H7 (cell line): ENCODE measurements around the gene NRAS. TPM values are rescaled to one million over a fixed set of nuclear protein-coding genes. Genes with fewer than 3 reads are reported as not detected.

Experiments
- DNase-seq: peaks from one replicate; pipeline ENCODE4 v3.0.0; 2012
- H3K27me3 ChIP-seq: 2 replicates; pipeline ENCODE4 v1.6.0; 2011; ENCODE audit warnings: mild to moderate bottlenecking, low read length; ENCODE audit not compliant: control insufficient read depth, insufficient read depth
- H3K36me3 ChIP-seq: replicated peaks from 2 replicates; pipeline ENCODE4 v1.5.1; 2011; ENCODE audit warnings: low read length; ENCODE audit not compliant: control insufficient read depth, insufficient read depth
- H3K4me3 ChIP-seq: 2 replicates; pipeline ENCODE4 v1.5.1; 2011; ENCODE audit warnings: low read depth, mild to moderate bottlenecking, control low read depth, low read length, moderate library complexity; ENCODE audit not compliant: insufficient read depth
- total RNA-seq: library from RNA; depleted of rRNA; stranded (reverse); fragments of >200 nt; shearing (Covaris generic); gene quantifications from 2 replicates; pipeline ENCODE4 v1.2.3, GENCODE V29; 2014

The NRAS gene
- total RNA-seq, 1 experiment from 2014 or later: 104 TPM

GRCh38 chr1:114710360-114710759 lies 6.2 kb downstream of the NRAS start:
- no peak for DNase-seq
- Histone ChIP-seq H3K36me3 (peaks cover 23% of the 10 kb centered on the region), H3K4me3 (no peak overlapping the region), H3K27me3 (no peaks in the 10 kb centered on the region)

- Histone ChIP-seq H3K4me3 (no peak overlapping the region), H3K27me3 (no peaks in the 10 kb centered on the region), H3K36me3 (peaks cover 22% of the 10 kb centered on the region)
- no peak for DNase-seq
Observed at GRCh38 chr1:114707604-114708003, 9.0 kb downstream of the NRAS start.

DNA sequence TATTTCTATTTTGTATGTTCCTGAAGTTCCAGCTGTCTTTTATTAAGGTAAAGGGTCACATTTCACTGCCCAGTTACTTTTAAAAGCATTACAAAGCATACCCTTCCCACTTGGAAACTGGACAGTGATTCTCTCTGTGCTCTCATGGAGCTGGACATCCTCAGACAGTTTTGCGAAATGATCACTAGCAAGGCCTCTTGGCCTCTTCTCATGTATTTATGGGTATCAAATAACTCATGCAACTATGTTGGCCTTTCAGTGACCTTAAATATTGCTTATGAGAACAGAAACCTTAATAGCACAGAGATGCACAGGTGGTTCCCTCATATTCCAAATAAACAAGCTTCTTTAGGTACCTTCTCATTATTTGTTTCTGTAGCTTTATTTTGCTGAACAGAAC lies 13.3 kb downstream of the NRAS start:
- Histone ChIP-seq H3K27me3 (no peaks in the 10 kb centered on the region), H3K36me3 (peaks cover 10% of the 10 kb centered on the region), H3K4me3 (no peak overlapping the region)
- DNase-seq: no peak

DNA sequence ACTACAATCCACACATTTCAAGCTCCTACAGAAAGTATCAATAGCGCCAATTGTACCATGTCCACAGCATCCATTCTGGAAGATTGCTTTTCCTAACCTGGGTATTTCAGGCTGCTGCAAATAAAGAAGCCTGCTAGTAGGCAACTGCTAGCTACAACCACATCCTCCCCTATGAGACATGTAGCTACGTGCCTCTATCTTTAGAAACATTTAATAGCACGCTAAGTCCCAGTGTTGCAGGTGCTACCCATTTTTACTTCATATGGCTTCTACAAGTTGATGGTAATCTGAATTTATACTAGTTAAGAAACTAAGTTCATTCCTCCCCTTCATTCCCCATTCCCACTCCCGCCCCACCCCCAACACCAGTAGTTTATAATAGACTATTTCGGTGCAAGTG lies 13.8 kb downstream of the NRAS start:
- no peak for DNase-seq
- peaks cover 6% of the 10 kb centered on the region for H3K36me3 ChIP-seq
- no peak overlapping the region for H3K4me3 ChIP-seq
- no peaks in the 10 kb centered on the region for H3K27me3 ChIP-seq

DNA sequence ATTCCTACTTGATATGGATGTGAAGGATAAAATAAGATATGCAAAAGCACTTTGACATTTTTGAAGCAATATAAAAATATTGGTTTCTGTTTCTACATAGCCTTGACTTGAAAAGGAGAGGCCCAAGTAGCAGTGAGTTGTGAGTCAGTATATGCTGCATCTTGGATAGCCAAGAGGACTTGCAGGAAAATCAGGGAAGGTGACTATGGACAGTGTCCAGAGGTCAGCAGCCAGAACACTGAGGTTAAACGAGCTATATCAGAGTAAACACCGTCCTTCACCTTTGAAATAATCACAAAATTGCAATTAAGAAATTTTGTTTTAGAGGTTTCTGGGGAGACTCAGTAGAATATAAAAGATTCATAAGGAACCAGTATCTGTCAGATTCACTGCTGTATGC lies 14.6 kb downstream of the NRAS start:
- H3K4me3 ChIP-seq: no peak overlapping the region
- no peak for DNase-seq
- H3K27me3 ChIP-seq: no peaks in the 10 kb centered on the region
- H3K36me3 ChIP-seq: peaks cover 2% of the 10 kb centered on the region

DNA sequence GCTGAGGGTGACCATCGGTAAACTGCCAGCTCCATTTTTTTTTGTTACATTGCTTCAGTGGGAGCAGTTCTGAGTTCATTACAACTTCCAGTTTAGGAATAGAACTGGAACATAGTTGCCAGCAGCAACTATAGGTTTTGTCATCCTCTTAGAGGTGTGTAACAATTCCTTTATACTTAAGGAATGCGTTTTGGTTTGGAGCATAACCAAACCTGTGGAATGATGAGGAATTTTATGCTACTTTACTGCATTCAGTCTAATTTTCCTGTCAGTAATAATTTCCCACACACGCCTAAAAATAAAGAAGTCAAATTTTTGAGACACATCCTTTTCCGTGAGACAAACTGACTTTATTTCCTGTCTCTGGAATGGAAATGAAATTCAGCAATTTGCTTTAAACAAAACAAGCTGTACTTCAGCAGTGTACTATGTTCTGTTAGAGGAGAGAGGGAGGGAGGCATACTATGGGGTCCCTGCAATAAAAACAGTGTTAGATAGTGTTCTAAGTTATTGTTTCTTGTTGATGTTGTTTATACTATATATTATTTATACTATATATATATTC lies 16.5 kb downstream of the NRAS start:
- Histone ChIP-seq H3K27me3 (no peaks in the 10 kb centered on the region), H3K36me3 (no peaks in the 10 kb centered on the region), H3K4me3 (no peak overlapping the region)
- DNase-seq: no peak

DNA sequence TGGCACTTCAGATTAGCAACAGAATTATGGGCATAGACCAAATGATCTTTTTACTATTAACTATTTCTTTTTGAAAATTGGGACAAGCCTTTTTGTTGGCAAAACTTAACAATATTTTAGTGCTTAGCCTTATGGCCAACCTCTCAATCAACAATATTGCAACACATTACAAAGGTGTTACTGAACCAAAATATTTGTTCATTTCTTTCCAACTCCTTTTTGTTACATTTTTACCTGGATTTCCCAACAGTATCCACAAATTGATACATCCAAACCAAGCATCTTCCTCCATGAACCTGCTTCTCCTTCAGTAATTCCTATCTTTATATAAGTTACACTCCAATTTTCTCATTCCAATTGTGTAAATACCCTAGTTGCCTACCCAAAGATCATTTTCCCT lies 19.8 kb downstream of the NRAS start:
- H3K36me3 ChIP-seq: no peaks in the 10 kb centered on the region
- no peaks in the 10 kb centered on the region for H3K27me3 ChIP-seq
- DNase-seq: no peak
- H3K4me3 ChIP-seq: no peak overlapping the region

- Histone ChIP-seq H3K36me3 (no peaks in the 10 kb centered on the region), H3K4me3 (no peak within 1 kb of the TSS), H3K27me3 (no peaks in the 10 kb centered on the region; the same call in 1 of the 2 replicates)
- DNase-seq: no peak
Observed at GRCh38 chr1:114695430-114696058, 21.0 kb downstream of the NRAS start, which contains the start of gene AMPD1. Gene AMPD1, minus strand, starts transcription at chr1:114695546. Its CDS starts 75 bp downstream, at chr1:114695471.

DNA sequence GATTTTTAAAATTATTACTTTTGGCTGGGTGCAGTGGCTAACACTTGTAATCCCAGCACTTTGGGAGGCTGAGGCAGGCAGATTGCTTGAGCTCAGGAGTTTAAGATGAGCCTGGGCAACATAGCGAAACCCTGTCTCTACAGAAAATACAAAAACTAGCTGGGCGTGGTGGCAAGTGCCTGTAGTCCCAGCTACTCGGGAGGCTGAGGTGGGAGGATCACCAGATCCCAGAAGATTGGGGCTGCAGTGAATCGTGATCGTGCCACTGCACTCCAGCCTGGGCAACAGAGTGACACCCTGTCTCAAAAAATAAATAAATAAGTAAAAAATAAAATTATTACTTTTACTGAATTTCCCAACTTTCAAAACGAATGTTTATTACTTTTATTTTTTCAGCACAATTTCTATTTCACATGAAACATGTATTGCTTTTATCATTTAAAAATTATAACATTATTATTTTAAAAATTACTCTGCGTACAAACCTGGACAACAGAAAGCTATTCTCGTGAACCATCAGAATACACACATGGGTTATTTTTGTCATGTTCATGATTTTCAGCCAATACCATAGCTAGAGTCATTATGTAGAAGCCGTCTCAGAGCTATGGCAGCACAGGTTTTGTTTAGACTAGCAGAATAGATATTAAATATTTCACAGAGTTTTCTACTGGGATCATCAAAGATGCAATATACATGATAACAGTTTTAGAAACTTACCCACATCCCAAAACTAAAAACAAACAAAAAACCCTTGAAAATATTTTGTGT lies 21.8 kb downstream of the NRAS start:
- H3K4me3 ChIP-seq: no peak overlapping the region
- H3K27me3 ChIP-seq: no peaks in the 10 kb centered on the region; the same call in 1 of the 2 replicates
- no peaks in the 10 kb centered on the region for H3K36me3 ChIP-seq
- no peak for DNase-seq

- DNase-seq: no peak
- Histone ChIP-seq H3K27me3 (no peaks in the 10 kb centered on the region; the same call in 1 of the 2 replicates), H3K4me3 (no peak overlapping the region), H3K36me3 (no peaks in the 10 kb centered on the region)
Observed at GRCh38 chr1:114692947-114693346, 23.6 kb downstream of the NRAS start.

DNA sequence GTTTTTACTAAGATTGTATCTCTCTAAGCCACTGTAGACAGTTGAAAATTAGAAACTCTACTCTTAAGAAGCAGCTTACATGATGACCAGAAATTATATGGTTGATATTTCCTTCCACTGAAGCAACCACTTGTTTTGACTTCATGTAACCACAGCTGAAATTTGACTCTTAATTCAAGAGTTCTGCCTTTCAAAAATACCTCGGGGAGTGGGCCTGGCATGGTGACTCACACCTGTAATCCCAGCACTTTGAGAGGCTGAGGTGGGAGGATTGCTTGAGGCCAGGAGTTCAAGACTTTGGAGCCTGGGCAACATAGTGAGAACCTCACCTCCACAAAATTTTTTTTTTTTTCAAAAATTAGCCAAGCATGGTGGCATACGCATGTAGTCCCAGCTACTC lies 25.5 kb downstream of the NRAS start:
- H3K27me3 ChIP-seq: peaks cover 2% of the 10 kb centered on the region; the same call in 1 of the 2 replicates
- DNase-seq: no peak
- no peak overlapping the region for H3K4me3 ChIP-seq
- no peaks in the 10 kb centered on the region for H3K36me3 ChIP-seq

GRCh38 chr1:114690148-114690547 lies 26.4 kb downstream of the NRAS start:
- no peaks in the 10 kb centered on the region for H3K36me3 ChIP-seq
- DNase-seq: no peak
- H3K27me3 ChIP-seq: peaks cover 2% of the 10 kb centered on the region; the same call in 1 of the 2 replicates
- no peak overlapping the region for H3K4me3 ChIP-seq

DNA sequence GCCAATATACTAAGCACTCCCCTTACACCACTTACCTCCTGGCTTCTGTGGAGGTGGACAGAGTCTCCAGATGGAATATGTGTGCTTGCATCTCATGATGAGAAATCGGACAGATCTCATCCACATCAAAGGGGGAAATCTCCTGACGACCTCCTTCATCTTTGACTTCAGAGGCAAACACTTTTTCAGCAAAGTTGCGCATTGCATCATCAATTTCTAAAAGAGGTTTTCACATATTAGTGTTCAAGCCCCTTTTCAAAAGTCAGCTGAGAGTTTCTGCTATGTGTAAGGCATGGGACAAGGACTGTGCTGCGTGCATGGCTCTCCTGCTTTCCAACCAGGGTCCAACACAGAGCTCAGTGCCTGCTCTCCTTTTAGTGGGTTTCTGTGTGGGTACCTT lies 28.0 kb downstream of the NRAS start:
- Histone ChIP-seq H3K27me3 (peaks cover 2% of the 10 kb centered on the region; the same call in 1 of the 2 replicates), H3K4me3 (no peak overlapping the region)
- DNase-seq: no peak

DNA sequence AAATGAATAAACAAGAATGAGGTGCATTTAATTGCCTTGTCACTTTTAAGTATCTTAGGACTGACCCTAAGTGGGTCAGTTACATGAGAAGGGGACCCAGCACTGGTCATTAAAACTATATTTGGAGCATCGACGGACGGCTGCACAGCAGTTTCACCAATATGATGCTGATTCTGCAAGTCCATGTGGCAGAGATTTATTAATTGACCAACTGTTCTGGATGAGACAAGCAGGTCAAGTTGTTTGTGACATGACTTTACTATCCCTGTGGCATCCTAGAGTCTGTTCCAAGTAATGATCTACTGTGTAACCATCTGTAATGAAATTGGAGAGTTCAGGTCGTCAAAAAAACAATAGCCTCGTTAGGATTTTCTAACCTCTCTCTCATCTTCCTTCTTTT lies 30.7 kb downstream of the NRAS start:
- H3K36me3 ChIP-seq: no peaks in the 10 kb centered on the region
- no peak overlapping the region for H3K4me3 ChIP-seq
- DNase-seq: no peak
- peaks cover 2% of the 10 kb centered on the region; the same call in 1 of the 2 replicates for H3K27me3 ChIP-seq

More for the DNA sequence above, 28.0 kb downstream of the NRAS start:
- no peaks in the 10 kb centered on the region for H3K36me3 ChIP-seq

- Histone ChIP-seq H3K27me3 (peaks cover 9% of the 10 kb centered on the region; the same call in 1 of the 2 replicates), H3K36me3 (no peaks in the 10 kb centered on the region), H3K4me3 (no peak overlapping the region)
- DNase-seq: no peak
Observed at GRCh38 chr1:114677691-114678090, 38.9 kb downstream of the NRAS start.
